Endometrial microvascular endothelial cells (primary cell): ENCODE measurements around the gene SSH3. TPM values are rescaled to one million over a fixed set of nuclear protein-coding genes. Genes with fewer than 3 reads are reported as not detected.

Experiments
- in situ Hi-C: cut with HindIII; loops from 2 replicates; pipeline ENCODE4 v1.10.0; 2017; ENCODE audit warnings: low sequenced_read_pairs, low pct_unique_long_range_greater_than_20kb; ENCODE audit errors: inconsistent ontology term
- total RNA-seq: library from RNA; depleted of rRNA; stranded (reverse); fragments of >200 nt; gene quantifications from one replicate; pipeline ENCODE4 v1.2.3, GENCODE V29; 2015; ENCODE audit errors: inconsistent ontology term

The SSH3 gene
- total RNA-seq, 1 donor from 2014 or later, result 10.1 TPM

GRCh38 chr11:67304511-67305113, 1.3 kb downstream of the SSH3 start:
- in situ Hi-C loops, result no loop called here

DNA sequence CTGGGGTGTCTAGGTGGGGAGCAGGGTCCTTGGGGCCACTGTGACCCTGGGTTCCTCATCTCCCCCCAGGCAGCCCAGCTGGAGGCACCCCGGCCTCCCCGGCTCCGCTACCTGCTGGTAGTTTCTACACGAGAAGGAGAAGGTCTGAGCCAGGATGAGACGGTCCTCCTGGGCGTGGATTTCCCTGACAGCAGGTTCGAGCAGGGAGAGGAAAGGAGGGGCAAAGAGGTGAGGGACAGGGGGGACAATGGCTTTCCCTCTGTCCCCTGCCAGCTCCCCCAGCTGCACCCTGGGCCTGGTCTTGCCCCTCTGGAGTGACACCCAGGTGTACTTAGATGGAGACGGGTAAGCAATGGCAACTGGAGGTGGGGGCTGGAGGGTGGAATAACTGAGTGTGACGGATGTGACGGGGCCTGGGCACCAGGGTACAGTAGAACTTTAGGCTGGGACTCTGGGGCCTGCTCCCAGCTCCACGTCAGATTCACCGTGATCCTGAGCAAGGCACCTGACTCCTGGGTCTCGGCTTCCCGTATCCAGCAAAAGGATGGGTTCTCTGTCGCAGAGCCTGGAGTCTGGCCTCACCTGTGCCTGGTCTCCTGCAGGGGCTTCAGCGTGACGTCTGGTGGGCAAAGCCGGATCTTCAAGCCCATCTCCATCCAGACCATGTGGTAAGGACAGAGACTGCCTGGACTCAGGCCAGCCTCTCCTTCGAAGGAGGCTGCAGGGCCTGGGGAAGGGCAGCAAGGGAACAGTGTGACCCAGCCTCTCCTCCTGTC, 3.6 kb downstream of the SSH3 start:
- in situ Hi-C loops, result no loop called here

- in situ Hi-C loops, result no loop called here
Observed at GRCh38 chr11:67307545-67308001, 4.2 kb downstream of the SSH3 start.

- in situ Hi-C loops, result no loop called here
Observed at GRCh38 chr11:67308031-67308866, 4.9 kb downstream of the SSH3 start.

DNA sequence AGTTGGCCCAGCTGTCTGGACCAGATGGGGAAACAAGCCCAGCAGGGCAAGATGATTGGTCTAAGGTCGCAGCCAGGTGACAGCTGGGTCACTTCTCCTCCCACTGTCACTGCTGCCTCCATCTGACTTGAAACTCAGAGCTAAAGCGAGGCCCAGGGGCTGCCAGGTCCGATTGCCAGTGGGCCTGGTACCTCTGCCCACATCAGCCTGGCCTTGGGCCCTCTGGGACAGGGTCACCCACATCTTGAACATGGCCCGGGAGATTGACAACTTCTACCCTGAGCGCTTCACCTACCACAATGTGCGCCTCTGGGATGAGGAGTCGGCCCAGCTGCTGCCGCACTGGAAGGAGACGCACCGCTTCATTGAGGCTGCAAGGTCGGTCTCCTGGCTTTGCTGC, 5.8 kb downstream of the SSH3 start:
- in situ Hi-C loops, result no loop called here

- in situ Hi-C loops, result no loop called here
Observed at GRCh38 chr11:67309661-67310061, 6.3 kb downstream of the SSH3 start.

GRCh38 chr11:67310246-67311050, 7.1 kb downstream of the SSH3 start:
- in situ Hi-C loops, result no loop called here

GRCh38 chr11:67311051-67311555, 7.8 kb downstream of the SSH3 start:
- in situ Hi-C loops, result no loop called here

- in situ Hi-C loops, result no loop called here
Observed at GRCh38 chr11:67311556-67312082, 8.3 kb downstream of the SSH3 start.

DNA sequence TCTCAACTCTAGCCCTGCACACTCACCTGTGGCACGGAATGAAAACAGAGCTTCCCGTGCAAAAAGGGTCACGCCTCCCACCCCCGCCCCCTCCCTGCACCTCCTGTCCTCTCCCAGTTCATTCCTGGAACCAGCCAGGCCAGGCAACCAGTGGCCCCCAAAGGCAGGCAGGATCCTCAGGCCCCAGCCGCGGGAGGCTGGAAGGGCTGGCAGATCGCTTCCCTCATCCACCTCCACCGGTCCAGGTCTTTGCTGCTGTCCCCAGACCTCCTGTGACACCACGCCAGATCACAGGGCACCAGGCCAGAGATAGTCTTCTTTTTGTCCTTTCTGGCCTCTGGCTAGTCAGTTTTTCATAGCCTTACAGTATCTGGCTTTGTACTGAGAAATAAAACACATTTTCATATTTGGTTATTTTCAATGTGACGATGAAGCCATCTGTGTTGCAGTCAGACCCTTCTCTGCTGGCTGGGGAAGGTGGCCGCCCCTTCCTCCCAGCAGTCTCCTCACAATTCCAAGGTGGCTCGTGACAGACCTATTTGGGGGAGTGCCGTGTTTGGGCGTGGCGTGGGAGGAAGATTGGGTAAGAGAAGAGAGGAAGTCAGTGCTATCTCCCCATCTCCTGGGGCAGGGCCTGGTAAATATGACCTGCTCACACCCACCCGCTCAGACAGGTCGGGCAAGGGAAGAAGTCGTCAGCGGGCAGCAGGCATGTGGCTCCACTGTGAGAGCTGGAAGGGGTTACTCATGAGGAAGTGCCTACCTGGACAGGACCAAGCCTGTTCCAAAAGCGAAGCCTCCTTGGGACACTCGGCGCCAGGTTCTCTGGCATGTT, 9.1 kb downstream of the SSH3 start:
- in situ Hi-C loops, result no loop called here

DNA sequence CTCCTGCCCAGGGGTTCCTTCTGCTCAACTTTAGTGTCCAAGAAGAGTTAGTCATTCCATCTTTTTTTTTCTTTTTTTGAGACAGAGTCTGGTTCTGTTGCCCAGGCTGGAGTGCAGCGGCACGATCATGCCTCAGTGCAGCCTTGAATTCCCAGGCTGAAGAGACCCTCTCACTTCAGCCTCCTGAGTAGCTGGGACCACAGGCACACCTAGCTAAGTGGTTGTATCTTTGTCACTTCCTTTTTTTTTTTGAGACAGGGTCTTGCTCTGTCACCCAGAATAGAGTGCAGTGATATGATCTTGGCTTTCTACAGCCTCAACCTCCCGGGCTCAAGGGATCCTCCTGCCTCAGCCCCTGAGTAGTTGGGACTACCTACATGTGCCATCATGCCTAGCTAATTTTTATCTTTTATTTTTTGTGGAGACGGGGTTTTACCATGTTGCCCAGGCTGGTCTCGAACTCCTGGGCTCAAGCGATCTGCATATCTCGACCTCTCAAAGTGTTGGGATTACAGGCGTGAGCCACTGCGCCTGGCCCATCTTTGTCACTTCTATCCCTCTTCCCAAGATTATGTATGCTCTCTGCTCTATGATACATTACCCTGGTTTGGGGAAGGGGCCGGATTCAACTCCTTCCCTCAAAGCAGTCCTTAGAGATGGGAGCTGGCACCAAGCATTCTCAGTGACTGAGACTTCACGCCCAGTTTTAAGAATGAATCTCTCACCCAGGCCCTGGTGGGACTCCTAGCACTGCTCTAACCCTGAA, 10.0 kb downstream of the SSH3 start:
- in situ Hi-C loops, result no loop called here

- in situ Hi-C loops, result no loop called here
Observed at GRCh38 chr11:67314218-67314617, 10.9 kb downstream of the SSH3 start.

- in situ Hi-C loops, result no loop called here
Observed at GRCh38 chr11:67315325-67315909, 12.1 kb downstream of the SSH3 start.

- in situ Hi-C loops, result no loop called here
Observed at GRCh38 chr11:67316882-67317204, 13.5 kb downstream of the SSH3 start.

GRCh38 chr11:67317205-67317887, 14.0 kb downstream of the SSH3 start:
- in situ Hi-C loops, result no loop called here

GRCh38 chr11:67317888-67318555, 14.7 kb downstream of the SSH3 start:
- in situ Hi-C loops, result no loop called here
